MCF 10A (cell line): ENCODE results near the gene CALB2. TPM values are rescaled to one million over a fixed set of nuclear protein-coding genes. Genes with fewer than 3 reads are reported as not detected.

Experiments used
- BruUV-seq: library from RNA; stranded (reverse); fragments of 400-500 nt; replicated peaks from 2 replicates; lab custom pipeline; 2021; lab: Mats Ljungman, UMichigan
- CTCF ChIA-PET: fragments of 300-600 bp; sonication (Branson Sonifier 250); formaldehyde crosslinking; extraction: SDS; loops from one replicate; lab custom pipeline; 2021; ENCODE audit warnings: antibody characterized with exemption, inconsistent platforms; lab: Yijun Ruan, JAX
- POLR2A ChIA-PET: fragments of 300-600, 350-650 bp; sonication (Branson Sonifier 250); formaldehyde crosslinking; extraction: SDS; loops from one replicate; lab custom pipeline; 2020; ENCODE audit warnings: antibody characterized with exemption, inconsistent platforms; lab: Yijun Ruan, JAX
- DNase-seq: peaks from one replicate; pipeline ENCODE4 v3.0.0-alpha.2; 2018; ENCODE audit not compliant: unreplicated experiment
- H3K27ac Mint-ChIP-seq: one replicate; pipeline ENCODE4 v1.8.0; 2022; ENCODE audit warnings: mild to moderate bottlenecking, low read depth, mixed read lengths; ENCODE audit not compliant: unreplicated experiment
- H3K27me3 Mint-ChIP-seq: one replicate; pipeline ENCODE4 v1.8.0; 2022; ENCODE audit warnings: mixed read lengths; ENCODE audit not compliant: insufficient read depth, unreplicated experiment
- H3K36me3 Mint-ChIP-seq: one replicate; pipeline ENCODE4 v1.8.0; 2022; ENCODE audit warnings: mild to moderate bottlenecking, moderate library complexity, mixed read lengths; ENCODE audit not compliant: insufficient read depth, unreplicated experiment
- H3K4me1 Mint-ChIP-seq: one replicate; pipeline ENCODE4 v1.8.0; 2022; ENCODE audit warnings: mixed read lengths; ENCODE audit not compliant: insufficient read depth, unreplicated experiment
- H3K4me3 Mint-ChIP-seq: one replicate; pipeline ENCODE4 v1.8.0; 2022; ENCODE audit warnings: mild to moderate bottlenecking, moderate library complexity, mixed read lengths; ENCODE audit not compliant: unreplicated experiment
- H3K9me3 Mint-ChIP-seq: one replicate; pipeline ENCODE4 v1.8.0; 2022; ENCODE audit warnings: mixed read lengths; ENCODE audit not compliant: unreplicated experiment
- CTCF ChIP-seq: fragments of 200-600 bp; IDR thresholded peaks from one replicate; pipeline ENCODE4 v1.8.0; 2022; ENCODE audit warnings: antibody characterized with exemption, mild to moderate bottlenecking; ENCODE audit not compliant: unreplicated experiment
- intact Hi-C: fragments of 100-400 bp; cut with micrococcal nuclease; formaldehyde crosslinking; loops from 2 replicates; pipeline ENCODE4 v1.14.1; 2022
- total RNA-seq: library from RNA; stranded (reverse); gene quantifications from 2 replicates; pipeline ENCODE4 v1.2.3, GENCODE V29; 2022

Gene CALB2
- total RNA-seq, 1 experiment from 2014 or later = 0.23 TPM

GRCh38 chr16:71421911-71422310 lies 63.4 kb downstream of the CALB2 start:
- POLR2A ChIA-PET = no interaction called here
- intact Hi-C loops = no loop called here

GRCh38 chr16:71423016-71423415 lies 64.5 kb downstream of the CALB2 start:
- no TSS peak for BruUV-seq
- ChIA-PET CTCF (interaction anchor here (0.9 to 2.6 kb wide), 4 partner anchors 9 to 188 kb away, joined by 3 to 7 read pairs (median 4); no protein-coding TSS in a partner anchor), POLR2A (no interaction called here)
- Mint-ChIP-seq H3K36me3 (peaks cover 9% of the 10 kb centered on the region), H3K4me1 (no peaks in the 10 kb centered on the region), H3K27ac (no peak overlapping the region), H3K27me3 (peaks cover 14% of the 10 kb centered on the region), H3K9me3 (peaks cover 18% of the 10 kb centered on the region), H3K4me3 (no peak overlapping the region)
- intact Hi-C loops = no loop called here
- TF ChIP-seq CTCF = no peak
- no peak for DNase-seq

More at GRCh38 chr16:71421911-71422310, 63.4 kb downstream of the CALB2 start:
- Mint-ChIP-seq H3K27ac (no peak overlapping the region), H3K9me3 (peaks cover 19% of the 10 kb centered on the region), H3K36me3 (peaks cover 9% of the 10 kb centered on the region), H3K27me3 (peaks cover 14% of the 10 kb centered on the region), H3K4me1 (no peaks in the 10 kb centered on the region), H3K4me3 (no peak overlapping the region)
- peak; percentile 43 for DNase-seq
- no peak for TF ChIP-seq CTCF
- no TSS peak for BruUV-seq
- CTCF ChIA-PET = interaction anchor here (0.8 to 2.6 kb wide), 5 partner anchors 9 to 189 kb away, joined by 3 to 7 read pairs (median 4); no protein-coding TSS in a partner anchor

GRCh38 chr16:71423865-71424264 lies 65.3 kb downstream of the CALB2 start:
- CTCF ChIA-PET = interaction anchor here (0.6 to 1.3 kb wide), 3 partner anchors 10 to 39 kb away, joined by 3 to 4 read pairs (median 3); no protein-coding TSS in a partner anchor
- BruUV-seq = no TSS peak
- POLR2A ChIA-PET = no interaction called here

GRCh38 chr16:71424626-71425025 lies 66.1 kb downstream of the CALB2 start:
- no peak for TF ChIP-seq CTCF
- ChIA-PET CTCF (no interaction called here), POLR2A (no interaction called here)
- no peak overlapping the region for H3K27ac Mint-ChIP-seq
- intact Hi-C loops = no loop called here
- H3K4me3 Mint-ChIP-seq = no peak overlapping the region
- no peaks in the 10 kb centered on the region for H3K4me1 Mint-ChIP-seq
- peaks cover 12% of the 10 kb centered on the region for H3K9me3 Mint-ChIP-seq
- peaks cover 9% of the 10 kb centered on the region for H3K36me3 Mint-ChIP-seq
- BruUV-seq = no TSS peak
- no peak for DNase-seq
- peaks cover 14% of the 10 kb centered on the region for H3K27me3 Mint-ChIP-seq

More at GRCh38 chr16:71423865-71424264, 65.3 kb downstream of the CALB2 start:
- Mint-ChIP-seq H3K4me1 (no peaks in the 10 kb centered on the region), H3K9me3 (peaks cover 12% of the 10 kb centered on the region), H3K36me3 (peaks cover 9% of the 10 kb centered on the region), H3K27me3 (peaks cover 14% of the 10 kb centered on the region), H3K4me3 (no peak overlapping the region), H3K27ac (no peak overlapping the region)
- TF ChIP-seq CTCF = no peak
- intact Hi-C loops = no loop called here
- no peak for DNase-seq
